NB4 (cell line): ENCODE measurements around the gene APP.

Experiments
- DNase-seq: peaks from one replicate; pipeline ENCODE4 v3.0.0; 2010; ENCODE audit warnings: low read depth
- H3K4me3 ChIP-seq: one replicate; pipeline ENCODE4 v1.5.1; 2011; ENCODE audit warnings: mild to moderate bottlenecking, low read depth, low read length, moderate library complexity
- MYC ChIP-seq: IDR thresholded peaks from 2 replicates; pipeline ENCODE4 v1.6.1; 2011; ENCODE audit warnings: low read depth, low read length
- POLR2A ChIP-seq: IDR thresholded peaks from 2 replicates; pipeline ENCODE4 v1.6.1; 2011; ENCODE audit warnings: mild to moderate bottlenecking; ENCODE audit not compliant: insufficient read length; ENCODE audit errors: extremely low read depth
- TF ChIP-seq, protein P1 (sequence below): IDR thresholded peaks from 2 replicates; pipeline ENCODE4 v1.6.1; 2011; ENCODE audit warnings: low read depth, low read length
- TF ChIP-seq, protein P2 (sequence below): IDR thresholded peaks from one replicate; pipeline ENCODE4 v1.5.1; 2012; ENCODE audit warnings: low read depth, low read length

The APP gene

DNA sequence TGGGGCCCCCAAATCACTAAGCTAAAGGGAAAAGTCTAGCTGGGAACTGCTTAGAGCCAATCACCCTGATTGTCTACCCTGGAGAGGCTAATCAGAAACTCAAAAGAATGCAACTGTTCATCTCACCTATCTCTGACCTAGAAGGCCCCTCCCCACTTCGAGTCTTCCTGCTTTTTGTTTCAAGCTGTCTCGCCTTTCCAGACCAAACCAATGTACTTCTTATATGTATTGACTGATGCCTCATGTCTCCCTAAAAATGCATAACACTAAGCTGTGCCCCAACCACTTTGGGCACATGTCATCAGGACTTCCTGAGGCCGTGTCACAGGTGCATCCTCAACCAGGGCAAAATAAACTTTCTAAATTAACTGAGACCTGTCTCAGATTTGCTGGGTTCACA, 209.5 kb downstream of the APP start:
- DNase-seq: no peak
- no peak for TF ChIP-seq MYC
- TF ChIP-seq POLR2A: no peak
- TF ChIP-seq, protein P1, sequence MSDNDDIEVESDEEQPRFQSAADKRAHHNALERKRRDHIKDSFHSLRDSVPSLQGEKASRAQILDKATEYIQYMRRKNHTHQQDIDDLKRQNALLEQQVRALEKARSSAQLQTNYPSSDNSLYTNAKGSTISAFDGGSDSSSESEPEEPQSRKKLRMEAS: no peak
- TF ChIP-seq, protein P2, sequence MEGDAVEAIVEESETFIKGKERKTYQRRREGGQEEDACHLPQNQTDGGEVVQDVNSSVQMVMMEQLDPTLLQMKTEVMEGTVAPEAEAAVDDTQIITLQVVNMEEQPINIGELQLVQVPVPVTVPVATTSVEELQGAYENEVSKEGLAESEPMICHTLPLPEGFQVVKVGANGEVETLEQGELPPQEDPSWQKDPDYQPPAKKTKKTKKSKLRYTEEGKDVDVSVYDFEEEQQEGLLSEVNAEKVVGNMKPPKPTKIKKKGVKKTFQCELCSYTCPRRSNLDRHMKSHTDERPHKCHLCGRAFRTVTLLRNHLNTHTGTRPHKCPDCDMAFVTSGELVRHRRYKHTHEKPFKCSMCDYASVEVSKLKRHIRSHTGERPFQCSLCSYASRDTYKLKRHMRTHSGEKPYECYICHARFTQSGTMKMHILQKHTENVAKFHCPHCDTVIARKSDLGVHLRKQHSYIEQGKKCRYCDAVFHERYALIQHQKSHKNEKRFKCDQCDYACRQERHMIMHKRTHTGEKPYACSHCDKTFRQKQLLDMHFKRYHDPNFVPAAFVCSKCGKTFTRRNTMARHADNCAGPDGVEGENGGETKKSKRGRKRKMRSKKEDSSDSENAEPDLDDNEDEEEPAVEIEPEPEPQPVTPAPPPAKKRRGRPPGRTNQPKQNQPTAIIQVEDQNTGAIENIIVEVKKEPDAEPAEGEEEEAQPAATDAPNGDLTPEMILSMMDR: no peak
- no peak overlapping the region for H3K4me3 ChIP-seq

DNA sequence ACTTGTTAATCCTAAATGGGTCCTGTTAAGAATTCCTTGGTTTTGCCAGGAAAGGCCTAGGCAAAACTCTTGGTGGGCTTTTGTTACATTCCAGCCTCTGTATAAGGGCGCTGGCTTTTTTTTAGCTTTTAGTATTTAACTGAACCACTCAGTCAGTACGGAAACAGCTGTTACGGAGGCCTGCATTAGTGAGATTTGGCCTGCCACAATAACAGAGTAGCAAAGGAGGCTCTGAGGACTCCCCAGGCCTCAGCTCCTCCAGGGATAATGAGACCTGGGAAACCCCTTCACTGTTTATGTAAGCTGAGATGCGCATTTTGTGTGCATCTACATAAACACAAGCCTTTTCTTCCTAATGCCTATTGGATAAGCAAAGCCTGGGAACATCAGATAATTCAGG, 210.2 kb downstream of the APP start:
- TF ChIP-seq, protein P1: no peak
- TF ChIP-seq, protein P2: no peak
- TF ChIP-seq MYC (no peak), POLR2A (no peak)
- no peak for DNase-seq
- H3K4me3 ChIP-seq: no peak overlapping the region

DNA sequence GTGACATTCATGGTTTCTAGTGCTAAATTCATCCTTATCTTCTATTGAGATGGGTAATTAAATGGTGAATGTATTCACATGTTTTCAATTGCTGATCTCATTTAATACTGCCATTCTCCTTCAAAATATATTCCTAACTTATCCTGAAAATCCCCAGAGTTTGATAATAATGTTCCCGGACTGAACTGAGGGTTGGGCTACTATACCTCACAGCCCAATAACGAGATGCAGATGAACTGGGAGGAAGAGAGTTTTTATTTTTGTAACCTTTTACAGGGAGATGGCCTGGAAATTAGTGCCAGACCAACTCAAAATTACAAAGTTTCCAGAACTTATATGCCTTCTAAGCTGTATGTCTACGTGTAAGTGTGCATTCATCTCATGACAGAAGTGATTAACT, 210.8 kb downstream of the APP start:
- TF ChIP-seq, protein P1: no peak
- TF ChIP-seq MYC: no peak
- TF ChIP-seq POLR2A: no peak
- TF ChIP-seq, protein P2: no peak
- no peak for DNase-seq
- H3K4me3 ChIP-seq: no peak overlapping the region

DNA sequence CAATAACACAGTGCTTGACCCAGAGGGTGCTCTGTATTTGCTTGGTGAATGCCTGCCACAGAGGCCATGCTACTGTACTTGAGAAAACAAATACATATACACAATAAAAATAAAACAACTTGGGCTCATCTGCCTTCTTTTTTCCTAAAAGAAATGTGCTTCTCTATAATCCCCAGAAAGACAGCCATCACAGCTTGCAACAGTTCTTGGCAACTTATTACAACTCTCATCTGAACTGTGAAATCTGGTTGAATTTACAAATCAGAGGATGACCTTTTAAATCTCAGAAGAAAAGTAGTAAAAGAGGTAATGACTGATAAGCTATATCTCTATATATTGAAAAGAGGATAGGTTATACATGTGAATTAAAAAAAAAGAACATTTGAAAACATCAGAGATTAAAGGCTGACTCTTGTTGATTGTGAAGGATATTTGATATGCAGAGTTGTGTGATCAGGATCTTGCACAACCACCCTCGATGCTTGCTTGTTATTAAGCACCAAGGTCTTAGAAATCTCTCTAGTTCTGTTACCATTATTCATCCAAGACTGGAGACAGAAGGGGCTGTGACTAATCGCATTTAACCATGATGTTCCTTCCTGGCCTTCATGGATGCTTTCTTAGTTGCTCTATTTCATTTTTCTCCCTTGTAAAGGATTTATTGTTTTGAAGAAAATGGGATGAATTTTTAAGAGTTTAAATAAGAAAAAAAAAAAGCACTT, 213.4 kb downstream of the APP start:
- no peak for TF ChIP-seq POLR2A
- TF ChIP-seq MYC: no peak
- TF ChIP-seq, protein P2: no peak
- TF ChIP-seq, protein P1: no peak
- no peak overlapping the region for H3K4me3 ChIP-seq
- DNase-seq: no peak

DNA sequence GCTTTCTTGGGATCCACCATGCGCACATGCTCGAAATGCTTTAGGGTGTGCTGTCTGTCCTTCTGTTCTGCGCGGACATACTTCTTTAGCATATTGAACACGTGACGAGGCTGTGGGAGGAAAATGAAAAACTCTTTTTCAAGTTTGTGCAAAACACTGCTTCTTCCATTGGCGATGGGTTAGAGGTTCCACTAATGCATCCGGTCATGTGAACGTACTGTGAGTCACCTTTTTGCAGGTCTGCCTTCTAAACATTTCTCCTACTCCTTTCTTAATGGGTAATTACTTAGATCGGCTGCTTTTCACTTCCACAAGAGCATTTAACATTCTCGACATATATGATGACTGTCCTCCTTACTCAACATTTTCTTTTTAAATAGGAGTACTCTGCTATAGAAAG, 214.9 kb downstream of the APP start:
- no peak for DNase-seq
- no peak overlapping the region for H3K4me3 ChIP-seq
- TF ChIP-seq, protein P1: no peak
- TF ChIP-seq POLR2A (no peak), MYC (no peak)
- TF ChIP-seq, protein P2: no peak
